BLaER1 (cell line): ENCODE measurements around the gene CMTM1.
"Not testable (repeated sequence)": the region's sequence is repeated elsewhere in the genome, so short reads cannot be mapped to it uniquely, and the experiment has no call there.

Experiments
- H3K27ac ChIP-seq: shearing (Covaris generic); formaldehyde crosslinking; 2 replicates; pipeline ENCODE4 v1.8.1; 2022
- H3K27me3 ChIP-seq: shearing (Covaris generic); formaldehyde crosslinking; 2 replicates; pipeline ENCODE4 v1.8.1; 2022
- H3K36me3 ChIP-seq: shearing (Covaris generic); formaldehyde crosslinking; 2 replicates; pipeline ENCODE4 v1.8.1; 2022
- H3K4me1 ChIP-seq: shearing (Covaris generic); formaldehyde crosslinking; 2 replicates; pipeline ENCODE4 v1.8.1; 2022
- H3K4me2 ChIP-seq: shearing (Covaris generic); formaldehyde crosslinking; 2 replicates; pipeline ENCODE4 v1.8.1; 2022
- H3K4me3 ChIP-seq: shearing (Covaris generic); formaldehyde crosslinking; 2 replicates; pipeline ENCODE4 v1.8.1; 2022
- H3K9ac ChIP-seq: shearing (Covaris generic); formaldehyde crosslinking; 2 replicates; pipeline ENCODE4 v1.8.1; 2022
- H3K9me3 ChIP-seq: shearing (Covaris generic); formaldehyde crosslinking; 2 replicates; pipeline ENCODE4 v1.8.1; 2022
- H4K20me1 ChIP-seq: shearing (Covaris generic); formaldehyde crosslinking; 2 replicates; pipeline ENCODE4 v1.8.1; 2022
- Cebpa-rat ChIP-seq: shearing (Covaris generic); IDR thresholded peaks from 2 replicates; pipeline ENCODE4 v1.8.1; 2022

Gene CMTM1

DNA sequence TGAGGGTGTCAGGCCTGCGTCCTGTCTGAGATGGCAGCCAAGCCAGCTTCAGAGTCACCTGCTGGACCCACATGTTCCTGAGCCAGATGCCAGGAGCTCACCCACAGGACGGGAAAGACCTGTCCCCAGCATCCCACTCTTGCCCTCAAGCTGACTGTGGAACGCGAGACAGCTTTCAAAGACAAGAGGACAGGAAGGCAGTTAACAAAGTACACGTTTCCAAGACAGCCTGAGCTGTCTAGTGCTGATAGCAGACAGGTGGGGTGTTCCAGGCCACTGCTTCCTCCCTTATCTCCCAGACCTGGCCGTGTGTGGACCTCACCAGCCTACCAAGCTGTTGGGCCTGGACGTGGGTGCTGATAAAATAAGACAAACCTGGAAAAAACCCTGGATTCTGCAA is 51.5 kb downstream of the CMTM1 start:
- Histone ChIP-seq H3K9me3 (no peaks in the 10 kb centered on the region), H3K4me1 (peaks cover 25% of the 10 kb centered on the region), H3K36me3 (peaks cover 41% of the 10 kb centered on the region), H4K20me1 (peaks cover 18% of the 10 kb centered on the region), H3K9ac (no peak overlapping the region), H3K4me3 (no peak overlapping the region), H3K27ac (no peak overlapping the region), H3K4me2 (no peak overlapping the region), H3K27me3 (no peaks in the 10 kb centered on the region)
- TF ChIP-seq Cebpa-rat: no peak

DNA sequence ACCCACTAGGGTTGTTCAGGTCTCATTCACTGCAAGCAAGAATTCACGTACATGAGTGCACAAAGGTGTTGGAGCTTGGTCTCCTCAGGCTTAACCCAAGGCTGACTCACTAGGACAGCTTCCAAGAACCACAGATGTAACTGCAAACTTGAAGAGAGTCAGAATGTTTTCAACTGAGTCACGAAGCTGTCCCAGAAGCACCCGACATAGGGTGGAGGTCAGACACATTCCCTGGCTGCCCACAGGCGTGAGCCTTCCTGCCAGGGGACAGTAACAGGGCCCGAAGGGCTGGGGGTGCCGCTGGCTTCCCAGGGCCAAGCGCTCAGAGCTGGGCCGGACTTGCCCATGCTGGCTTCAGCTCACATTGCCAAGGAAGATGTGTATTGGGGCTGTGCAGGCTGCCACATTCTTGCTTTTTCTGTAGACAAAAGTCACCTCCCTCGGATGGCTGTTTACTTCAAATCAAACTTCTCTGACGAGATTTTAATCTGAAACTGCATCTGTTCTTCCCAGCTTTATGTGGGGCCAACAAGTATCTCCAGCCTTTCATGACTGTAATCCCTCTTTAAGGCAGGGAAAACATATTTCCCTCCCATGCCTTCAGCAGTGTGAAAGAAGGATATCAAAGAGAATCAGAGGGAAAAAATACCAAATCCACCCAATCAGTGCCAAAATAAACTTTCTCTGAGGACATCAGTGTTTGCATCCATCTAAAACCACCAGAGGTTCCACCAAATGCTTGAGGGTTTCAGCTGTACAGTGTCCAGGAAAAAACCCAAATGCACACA is 52.5 kb downstream of the CMTM1 start:
- no peak overlapping the region for H3K4me3 ChIP-seq
- H3K27ac ChIP-seq: no peak overlapping the region
- H3K4me1 ChIP-seq: peaks cover 29% of the 10 kb centered on the region
- no peaks in the 10 kb centered on the region for H3K27me3 ChIP-seq
- H3K4me2 ChIP-seq: no peak overlapping the region
- no peaks in the 10 kb centered on the region for H3K9me3 ChIP-seq
- H3K9ac ChIP-seq: no peak overlapping the region
- TF ChIP-seq Cebpa-rat: no peak
- H4K20me1 ChIP-seq: 0 out of 2 replicates have a peak, but pooled peaks cover 10% of the 10 kb centered on the region
- H3K36me3 ChIP-seq: peaks cover 31% of the 10 kb centered on the region

DNA sequence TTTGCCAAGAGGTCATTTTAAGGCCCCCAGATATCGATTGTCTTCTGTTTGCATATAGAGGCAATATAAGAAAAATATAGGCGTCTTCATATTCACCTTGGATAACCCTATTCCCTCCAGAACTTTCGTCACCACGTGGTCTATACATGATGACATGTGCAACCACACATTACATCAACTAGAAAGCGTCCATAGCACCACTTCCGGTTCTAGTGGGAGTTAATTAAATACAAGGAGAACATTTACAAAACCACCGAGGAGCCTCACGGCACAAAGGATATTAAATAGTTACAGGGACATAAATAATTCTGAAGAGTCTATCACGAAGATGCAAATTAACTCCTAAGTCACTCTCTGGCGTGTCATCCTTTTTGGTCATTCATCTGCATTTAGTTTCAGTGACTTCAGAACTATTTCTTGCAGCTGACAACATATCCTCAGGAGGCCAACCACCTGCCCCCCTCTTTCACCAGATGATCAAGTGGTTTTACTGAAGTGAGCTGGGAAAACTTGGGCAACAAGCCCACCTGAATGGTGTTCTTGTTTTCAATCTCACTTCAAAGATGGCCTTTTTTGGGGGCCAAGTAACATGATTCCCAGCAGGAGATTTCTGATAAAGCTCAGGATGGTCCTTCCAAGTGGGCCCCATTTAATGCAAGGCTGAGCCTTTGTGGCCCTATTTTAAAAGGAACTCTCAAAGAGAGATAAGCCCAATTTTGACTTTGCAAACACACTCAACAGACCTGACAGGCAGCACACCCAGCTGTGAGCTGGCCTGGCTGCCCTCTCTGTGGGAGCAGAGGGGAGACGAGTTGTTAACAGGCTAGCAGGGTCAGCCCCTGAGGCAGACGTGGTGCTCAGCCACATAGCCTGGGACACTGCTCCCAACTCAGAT is 53.5 kb downstream of the CMTM1 start:
- TF ChIP-seq Cebpa-rat: no peak
- no peaks in the 10 kb centered on the region for H3K27me3 ChIP-seq
- H3K9me3 ChIP-seq: no peaks in the 10 kb centered on the region
- no peak overlapping the region for H3K9ac ChIP-seq
- no peak overlapping the region for H3K27ac ChIP-seq
- H3K36me3 ChIP-seq: peaks cover 21% of the 10 kb centered on the region
- H3K4me1 ChIP-seq: peaks cover 29% of the 10 kb centered on the region
- H3K4me2 ChIP-seq: peak overlapping the region; percentile 35; the same call in 1 of the 2 replicates
- 0 out of 2 replicates have a peak, but pooled peaks cover 2% of the 10 kb centered on the region for H4K20me1 ChIP-seq
- H3K4me3 ChIP-seq: no peak overlapping the region

GRCh38 chr16:66620429-66620795 is 54.2 kb downstream of the CMTM1 start:
- Histone ChIP-seq H3K36me3 (peaks cover 16% of the 10 kb centered on the region; the same call in 1 of the 2 replicates), H3K9me3 (no peaks in the 10 kb centered on the region), H3K9ac (no peak overlapping the region), H4K20me1 (no peaks in the 10 kb centered on the region), H3K4me2 (no peak overlapping the region; the same call in 1 of the 2 replicates), H3K4me1 (peaks cover 29% of the 10 kb centered on the region), H3K4me3 (no peak overlapping the region), H3K27me3 (no peaks in the 10 kb centered on the region), H3K27ac (no peak overlapping the region)
- no peak for TF ChIP-seq Cebpa-rat

DNA sequence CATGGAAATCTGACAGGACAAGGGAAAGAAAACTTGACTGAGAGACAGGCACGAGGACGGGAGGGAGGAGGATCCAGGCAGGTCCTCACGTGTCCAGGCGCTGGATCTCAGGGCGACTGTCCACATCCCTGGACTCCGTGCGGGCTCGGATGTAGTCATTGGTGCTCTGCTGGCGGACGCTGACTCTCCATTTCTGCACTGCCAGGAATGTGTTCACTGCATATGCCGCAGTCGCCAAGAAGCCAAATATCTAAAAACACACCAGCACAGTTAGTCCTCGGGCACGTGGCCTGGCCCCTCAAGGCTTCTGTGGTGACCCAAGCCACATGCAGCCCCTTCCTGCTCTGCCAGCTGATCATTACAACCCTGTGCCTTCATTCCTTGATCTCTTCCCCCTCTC is 55.7 kb downstream of the CMTM1 start:
- H3K9me3 ChIP-seq: no peaks in the 10 kb centered on the region
- TF ChIP-seq Cebpa-rat: no peak
- peaks cover 29% of the 10 kb centered on the region for H3K4me1 ChIP-seq
- no peak overlapping the region for H3K4me3 ChIP-seq
- no peaks in the 10 kb centered on the region for H4K20me1 ChIP-seq
- H3K27ac ChIP-seq: no peak overlapping the region
- H3K9ac ChIP-seq: no peak overlapping the region
- peak overlapping the region; percentile 26; the same call in 1 of the 2 replicates for H3K4me2 ChIP-seq
- H3K36me3 ChIP-seq: peaks cover 13% of the 10 kb centered on the region; the same call in 1 of the 2 replicates
- H3K27me3 ChIP-seq: no peaks in the 10 kb centered on the region

GRCh38 chr16:66622863-66623262 is 56.6 kb downstream of the CMTM1 start:
- Histone ChIP-seq H3K9ac (no peak overlapping the region), H3K36me3 (peaks cover 13% of the 10 kb centered on the region; the same call in 1 of the 2 replicates)
- TF ChIP-seq Cebpa-rat: no peak

GRCh38 chr16:66623755-66624154 is 57.5 kb downstream of the CMTM1 start:
- no peak for TF ChIP-seq Cebpa-rat
- no peak overlapping the region for H3K27ac ChIP-seq
- H3K4me2 ChIP-seq: no peak overlapping the region

More at GRCh38 chr16:66622863-66623262, 56.6 kb downstream of the CMTM1 start:
- Histone ChIP-seq H3K4me3 (no peak overlapping the region), H3K9me3 (no peaks in the 10 kb centered on the region), H3K4me1 (peaks cover 29% of the 10 kb centered on the region), H3K4me2 (peak overlapping the region; percentile 26; the same call in 1 of the 2 replicates), H3K27ac (no peak overlapping the region), H4K20me1 (no peaks in the 10 kb centered on the region), H3K27me3 (no peaks in the 10 kb centered on the region)

GRCh38 chr16:66627611-66628378 is 61.6 kb downstream of the CMTM1 start:
- H4K20me1 ChIP-seq, H3K4me1 ChIP-seq, H3K36me3 ChIP-seq, H3K27me3 ChIP-seq, H3K9me3 ChIP-seq, H3K27ac ChIP-seq, H3K4me2 ChIP-seq, H3K9ac ChIP-seq, H3K4me3 ChIP-seq: not testable (repeated sequence)

More at GRCh38 chr16:66623755-66624154, 57.5 kb downstream of the CMTM1 start:
- H3K4me3 ChIP-seq: no peak overlapping the region
- H3K9ac ChIP-seq: no peak overlapping the region
- H3K36me3 ChIP-seq: peaks cover 9% of the 10 kb centered on the region; the same call in 1 of the 2 replicates
- H3K27me3 ChIP-seq: no peaks in the 10 kb centered on the region
- H3K4me1 ChIP-seq: peaks cover 29% of the 10 kb centered on the region
- H4K20me1 ChIP-seq: no peaks in the 10 kb centered on the region
- no peaks in the 10 kb centered on the region for H3K9me3 ChIP-seq
